Panc1 (cell line): Measurements from ENCODE around the gene TMEM192. TPM values are rescaled to one million over a fixed set of nuclear protein-coding genes. Genes with fewer than 3 reads are reported as not detected.

Source experiments
- ATAC-seq: fragments of 200-7000 bp; cut with Tn5 transposase; 2 replicates; pipeline ENCODE4 v1.9.1; 2020; ENCODE audit warnings: mild to moderate bottlenecking, moderate library complexity
- BruUV-seq: library from RNA; stranded (reverse); fragments of 400-500 nt; replicated peaks from 2 replicates; lab custom pipeline; 2021; lab: Mats Ljungman, UMichigan
- CTCF ChIA-PET: fragments of 300-600 bp; sonication (Branson Sonifier 250); formaldehyde crosslinking; loops from one replicate; lab custom pipeline; 2022; ENCODE audit warnings: antibody characterized with exemption; lab: Charles Lee
- POLR2A ChIA-PET: fragments of 300-600 bp; sonication (Branson Sonifier 250); formaldehyde crosslinking; loops from one replicate; lab custom pipeline; 2022; ENCODE audit warnings: antibody characterized with exemption; lab: Charles Lee
- DNase-seq: peaks from one replicate; pipeline ENCODE4 v3.0.0-alpha.2; 2010; ENCODE audit warnings: low read depth, low spot score
- H3K27ac ChIP-seq: 2 replicates; pipeline ENCODE4 v1.5.1; 2011; ENCODE audit warnings: mild to moderate bottlenecking, low read length, inconsistent platforms
- H3K27me3 ChIP-seq: fragments of 200-500 bp; sonication (Bioruptor generic); 2 replicates; pipeline ENCODE4 v1.6.0; 2014; ENCODE audit warnings: low read length, inconsistent platforms; ENCODE audit not compliant: control insufficient read depth, insufficient read depth
- H3K36me3 ChIP-seq: fragments of 200-500 bp; sonication (Bioruptor generic); 2 replicates; pipeline ENCODE4 v1.5.1; 2014; ENCODE audit warnings: inconsistent platforms, mild to moderate bottlenecking, low read length, moderate library complexity; ENCODE audit not compliant: control insufficient read depth, insufficient read depth
- H3K4me1 ChIP-seq: 2 replicates; pipeline ENCODE4 v1.5.1; 2011; ENCODE audit warnings: inconsistent platforms, mild to moderate bottlenecking, low read length, moderate library complexity; ENCODE audit not compliant: control insufficient read depth, insufficient read depth
- H3K4me3 ChIP-seq, 2 experiments: 2 replicates each; pipeline ENCODE4 v1.5.1; 2011 to 2012; ENCODE audit warnings: low read depth in 2 of 2, low read length in 2 of 2, mild to moderate bottlenecking in 2 of 2, inconsistent platforms in 1 of 2, moderate library complexity in 1 of 2
- H3K9me3 ChIP-seq: fragments of 200-500 bp; sonication (Bioruptor generic); 2 replicates; pipeline ENCODE4 v1.5.1; 2014; ENCODE audit warnings: low read depth, mild to moderate bottlenecking, inconsistent platforms, low read length, moderate library complexity; ENCODE audit not compliant: control insufficient read depth, insufficient read depth
- CTCF ChIP-seq: fragments of 450-650 bp; IDR thresholded peaks from 2 replicates; pipeline ENCODE4 v1.5.1; 2017; ENCODE audit warnings: mild to moderate bottlenecking
- POLR2AphosphoS5 ChIP-seq: IDR thresholded peaks from 2 replicates; pipeline ENCODE4 v1.6.1; 2012; ENCODE audit warnings: mild to moderate bottlenecking, low read depth, low read length, moderate library complexity
- SIN3A ChIP-seq: IDR thresholded peaks from 2 replicates; pipeline ENCODE4 v1.6.1; 2012; ENCODE audit warnings: low read depth, mild to moderate bottlenecking, low read length, moderate library complexity, borderline replicate concordance; ENCODE audit not compliant: insufficient read depth
- TCF7L2 ChIP-seq: IDR thresholded peaks from 2 replicates; pipeline ENCODE4 v1.6.1; 2011; ENCODE audit warnings: mild to moderate bottlenecking, low read depth, low read length, inconsistent platforms
- in situ Hi-C: cut with HindIII; loops from 2 replicates; pipeline ENCODE4 v1.10.0; 2016; ENCODE audit warnings: low sequenced_read_pairs, low pct_unique_long_range_greater_than_20kb
- intact Hi-C: fragments of 100-400 bp; cut with micrococcal nuclease; formaldehyde crosslinking; loops from one replicate; pipeline ENCODE4 v1.10.0; 2022; ENCODE audit not compliant: unreplicated experiment
- total RNA-seq: library from RNA; stranded (reverse); gene quantifications from one replicate; pipeline ENCODE4 v1.2.1, GENCODE V29; 2021; ENCODE audit not compliant: unreplicated experiment
- TF ChIP-seq, protein P1 (sequence below), 2 experiments: IDR thresholded peaks; 2 replicates each; pipeline ENCODE4 v1.6.1; 2011 to 2012; ENCODE audit warnings: low read depth in 2 of 2, control low read depth in 1 of 2, low read length in 1 of 2, mild to moderate bottlenecking in 1 of 2, moderate library complexity in 1 of 2; ENCODE audit not compliant: insufficient read depth in 1 of 2

The TMEM192 gene
- total RNA-seq, 1 experiment from 2014 or later, result 7.2 TPM

DNA sequence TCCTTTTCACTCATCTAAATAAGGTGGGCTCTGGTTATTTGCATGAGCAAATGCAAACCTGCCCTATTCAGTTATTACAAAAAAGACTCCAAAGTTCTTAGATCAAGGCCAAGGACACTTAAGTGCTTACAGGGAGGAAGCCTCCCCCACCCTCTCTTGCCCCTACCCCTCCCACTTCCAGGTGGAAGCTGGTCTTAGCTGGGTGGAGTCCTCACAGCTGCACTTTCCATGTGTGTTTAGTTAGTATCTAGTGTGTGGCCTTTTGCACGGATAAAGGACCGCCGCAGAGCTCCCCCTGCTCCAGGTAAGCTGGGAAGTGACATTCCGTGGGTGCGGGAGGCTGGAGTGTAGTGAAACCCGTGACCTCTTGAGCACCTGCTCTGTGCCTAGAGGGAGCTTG lies 59.0 kb downstream of the TMEM192 start, which contains the start of gene TRIM75:
TSS of gene TRIM75 (plus strand) at position 222 of the 400 bp plus-strand sequence. CDS start 5,282 bp downstream, outside the sequence.
- intact Hi-C loops, result no loop called here
- POLR2A ChIA-PET, result no interaction called here
- Histone ChIP-seq H3K9me3 (no peaks in the 10 kb centered on the region), H3K36me3 (no peaks in the 10 kb centered on the region), H3K27ac (no peak within 1 kb of the TSS), H3K4me3 (no peak within 1 kb of the TSS), H3K4me1 (no peaks in the 10 kb centered on the region), H3K27me3 (no peaks in the 10 kb centered on the region)
- in situ Hi-C loops, result no loop called here
- no peak for TF ChIP-seq TCF7L2
- no peak for TF ChIP-seq CTCF
- TF ChIP-seq SIN3A, result no peak
- no peak for TF ChIP-seq POLR2AphosphoS5
- TF ChIP-seq, protein P1, sequence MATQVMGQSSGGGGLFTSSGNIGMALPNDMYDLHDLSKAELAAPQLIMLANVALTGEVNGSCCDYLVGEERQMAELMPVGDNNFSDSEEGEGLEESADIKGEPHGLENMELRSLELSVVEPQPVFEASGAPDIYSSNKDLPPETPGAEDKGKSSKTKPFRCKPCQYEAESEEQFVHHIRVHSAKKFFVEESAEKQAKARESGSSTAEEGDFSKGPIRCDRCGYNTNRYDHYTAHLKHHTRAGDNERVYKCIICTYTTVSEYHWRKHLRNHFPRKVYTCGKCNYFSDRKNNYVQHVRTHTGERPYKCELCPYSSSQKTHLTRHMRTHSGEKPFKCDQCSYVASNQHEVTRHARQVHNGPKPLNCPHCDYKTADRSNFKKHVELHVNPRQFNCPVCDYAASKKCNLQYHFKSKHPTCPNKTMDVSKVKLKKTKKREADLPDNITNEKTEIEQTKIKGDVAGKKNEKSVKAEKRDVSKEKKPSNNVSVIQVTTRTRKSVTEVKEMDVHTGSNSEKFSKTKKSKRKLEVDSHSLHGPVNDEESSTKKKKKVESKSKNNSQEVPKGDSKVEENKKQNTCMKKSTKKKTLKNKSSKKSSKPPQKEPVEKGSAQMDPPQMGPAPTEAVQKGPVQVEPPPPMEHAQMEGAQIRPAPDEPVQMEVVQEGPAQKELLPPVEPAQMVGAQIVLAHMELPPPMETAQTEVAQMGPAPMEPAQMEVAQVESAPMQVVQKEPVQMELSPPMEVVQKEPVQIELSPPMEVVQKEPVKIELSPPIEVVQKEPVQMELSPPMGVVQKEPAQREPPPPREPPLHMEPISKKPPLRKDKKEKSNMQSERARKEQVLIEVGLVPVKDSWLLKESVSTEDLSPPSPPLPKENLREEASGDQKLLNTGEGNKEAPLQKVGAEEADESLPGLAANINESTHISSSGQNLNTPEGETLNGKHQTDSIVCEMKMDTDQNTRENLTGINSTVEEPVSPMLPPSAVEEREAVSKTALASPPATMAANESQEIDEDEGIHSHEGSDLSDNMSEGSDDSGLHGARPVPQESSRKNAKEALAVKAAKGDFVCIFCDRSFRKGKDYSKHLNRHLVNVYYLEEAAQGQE (IDR thresholded peaks at IDR 0.05; ENCODE audit: insufficient read depth in 1 of 2, low read depth in 2 of 2, low read length in 1 of 2), result no peak
- ATAC-seq (no peak), DNase-seq (no peak)
- BruUV-seq, result no TSS peak
- CTCF ChIA-PET, result no interaction called here

DNA sequence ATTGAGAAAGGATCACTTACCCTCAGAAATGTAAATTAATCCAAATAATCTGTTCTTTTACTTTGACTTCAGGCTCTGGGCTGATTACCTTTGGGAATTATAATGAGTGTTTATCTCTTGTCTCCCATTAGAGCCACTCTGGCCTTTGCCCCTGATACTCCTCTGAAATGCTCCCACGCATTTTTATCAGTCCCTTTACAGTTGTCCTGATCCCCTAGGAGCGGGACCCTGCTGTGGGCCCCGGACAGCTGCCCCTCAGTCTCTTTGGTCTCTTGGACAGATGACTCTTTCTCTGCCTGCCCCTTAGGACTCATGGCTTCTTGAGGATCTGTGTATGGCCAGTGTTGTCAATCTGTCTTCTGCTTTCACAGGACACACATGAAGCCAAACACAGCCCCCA lies 60.0 kb downstream of the TMEM192 start:
- TF ChIP-seq SIN3A, result no peak
- TF ChIP-seq, protein P1 (IDR thresholded peaks at IDR 0.05; ENCODE audit: insufficient read depth in 1 of 2, low read depth in 2 of 2, low read length in 1 of 2), result no peak
- TF ChIP-seq TCF7L2, result no peak
- TF ChIP-seq CTCF, result no peak
- TF ChIP-seq POLR2AphosphoS5, result no peak
- no peak for ATAC-seq
- no peaks in the 10 kb centered on the region for H3K9me3 ChIP-seq
- H3K36me3 ChIP-seq, result no peaks in the 10 kb centered on the region
- H3K27ac ChIP-seq, result no peak overlapping the region
- intact Hi-C loops, result no loop called here
- no peaks in the 10 kb centered on the region for H3K4me1 ChIP-seq
- no TSS peak for BruUV-seq
- POLR2A ChIA-PET, result no interaction called here
- in situ Hi-C loops, result no loop called here
- H3K27me3 ChIP-seq, result no peaks in the 10 kb centered on the region
- CTCF ChIA-PET, result no interaction called here
- no peak for DNase-seq
- H3K4me3 ChIP-seq, result no peak overlapping the region
